Pulmonary artery endothelial cell (primary cell): ENCODE measurements around the gene KAT6B. TPM values are rescaled to one million over a fixed set of nuclear protein-coding genes. Genes with fewer than 3 reads are reported as not detected.

Experiments used
- DNase-seq: peaks from one replicate; pipeline ENCODE4 v3.0.0-alpha.2; 2011; ENCODE audit warnings: low read depth, low spot score
- total RNA-seq: library from RNA; depleted of rRNA; stranded (reverse); fragments of >200 nt; gene quantifications from 2 replicates; pipeline ENCODE4 v1.2.3, GENCODE V29; 2014

Gene KAT6B
- total RNA-seq, 1 donor from 2014 or later = 10.0 TPM

DNA sequence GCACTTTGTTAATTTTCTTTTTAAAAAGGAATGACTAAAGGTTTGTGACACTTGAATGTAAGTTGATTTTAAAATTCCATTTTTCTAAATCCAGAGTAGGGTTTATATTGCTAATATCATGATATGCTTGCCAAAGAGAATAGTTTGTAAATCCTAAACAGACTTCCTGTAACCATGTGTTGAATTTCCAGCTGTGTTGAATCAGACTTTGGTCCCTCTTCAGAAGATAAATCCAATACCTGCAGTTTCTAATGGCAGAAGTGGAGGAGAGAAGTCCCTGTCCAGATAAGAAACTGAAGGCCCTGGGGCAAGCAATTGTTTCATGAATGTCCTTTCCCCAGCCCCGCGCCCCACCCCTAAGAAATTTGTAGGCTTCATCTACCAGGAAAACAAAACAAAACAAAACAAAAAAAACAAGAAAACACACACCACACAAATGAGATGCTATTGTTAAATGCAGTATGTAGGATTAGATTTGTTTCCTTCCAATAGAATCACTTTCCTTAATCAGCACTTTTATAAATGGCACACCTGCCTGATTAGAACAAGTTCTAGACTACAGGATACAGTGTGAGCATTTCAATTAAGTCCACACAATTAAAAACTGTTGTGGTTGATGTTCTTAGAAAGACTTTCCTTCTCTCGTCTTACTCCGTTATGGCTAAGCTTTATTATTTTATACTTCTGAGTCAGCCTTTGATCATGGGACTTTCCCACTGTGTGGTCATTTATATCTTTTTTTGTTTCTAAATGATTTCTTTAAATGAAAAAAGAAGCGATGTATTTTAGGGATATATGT is 122.8 kb downstream of the KAT6B start:
- no peak for DNase-seq

DNA sequence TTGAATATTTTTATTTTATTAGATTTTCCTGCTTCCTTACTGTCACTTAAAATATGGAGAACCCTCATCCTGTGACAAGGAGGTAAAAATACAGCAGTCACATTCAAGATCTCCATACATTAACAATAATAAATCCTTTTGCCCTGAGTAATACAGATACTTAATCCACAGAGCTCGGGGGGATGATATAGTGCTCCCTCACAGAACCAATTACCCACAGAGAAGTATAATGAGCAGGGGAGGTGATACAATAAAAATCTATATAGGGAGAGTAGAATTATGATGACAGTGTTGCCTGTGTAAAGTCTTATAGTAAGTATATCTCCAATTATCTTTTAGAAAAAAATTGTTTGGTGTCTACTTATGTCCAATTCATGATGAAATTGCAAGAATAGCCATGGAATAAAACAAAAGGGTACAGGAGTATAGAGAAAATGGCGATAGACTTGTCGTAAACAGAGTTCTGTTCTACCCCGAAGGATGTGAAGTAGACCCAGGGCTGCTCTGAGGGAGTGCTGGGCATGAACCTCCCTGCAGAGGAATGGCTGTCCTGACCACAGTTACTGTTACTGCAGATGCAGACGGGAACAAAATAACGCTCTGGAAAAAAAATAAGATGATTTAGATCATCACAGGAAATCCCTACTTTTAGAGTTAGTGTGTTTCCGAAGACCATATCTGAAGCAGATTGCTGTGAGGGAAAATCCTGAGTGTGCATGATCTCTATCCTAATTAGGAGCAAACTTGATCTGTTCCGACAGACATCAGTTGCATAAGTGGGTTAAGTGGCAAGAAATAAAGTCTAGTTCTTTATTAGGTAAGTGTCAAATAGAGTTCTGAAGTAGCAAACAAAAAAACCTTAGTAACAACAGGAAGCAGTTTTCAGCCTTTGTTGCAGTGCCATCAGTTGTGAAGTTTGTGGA is 123.7 kb downstream of the KAT6B start:
- no peak for DNase-seq

DNA sequence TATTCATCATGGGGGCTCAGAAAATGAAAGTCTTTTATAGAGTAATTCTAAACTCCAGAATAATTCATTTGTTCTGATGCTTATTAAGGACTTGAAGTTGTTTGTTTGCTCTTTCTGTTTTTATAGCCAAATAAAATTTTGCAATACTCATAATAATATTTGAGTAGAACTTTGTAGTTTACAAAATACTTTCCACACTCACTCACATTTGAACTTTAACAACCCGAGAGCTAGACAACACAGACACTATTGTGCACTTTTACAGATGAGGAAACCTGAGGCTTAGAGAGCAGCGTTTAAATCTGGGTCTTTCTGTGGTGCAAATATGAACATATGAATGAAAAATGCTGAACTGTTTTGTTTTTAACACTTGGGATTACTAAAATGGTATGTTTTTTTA is 126.8 kb downstream of the KAT6B start:
- no peak for DNase-seq

DNA sequence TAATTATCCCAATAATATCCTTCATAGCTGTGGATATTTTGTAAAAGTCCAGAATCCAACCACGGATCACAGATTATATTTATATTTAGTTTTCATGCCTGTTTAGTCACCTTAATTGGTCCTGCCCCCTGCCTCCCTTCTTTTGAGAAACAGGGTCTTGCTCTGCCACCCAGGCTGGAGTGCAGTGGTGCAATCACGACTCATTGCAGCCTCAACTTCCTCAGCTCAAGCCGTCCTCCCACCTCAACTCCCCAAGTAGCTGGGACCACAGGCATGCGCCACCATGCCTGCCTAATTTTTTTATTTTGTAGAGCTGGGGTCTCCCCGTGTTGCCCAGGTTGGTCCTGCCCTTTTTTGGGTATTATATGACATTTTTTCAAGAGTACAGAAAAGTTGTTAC is 129.4 kb downstream of the KAT6B start:
- DNase-seq = no peak

DNA sequence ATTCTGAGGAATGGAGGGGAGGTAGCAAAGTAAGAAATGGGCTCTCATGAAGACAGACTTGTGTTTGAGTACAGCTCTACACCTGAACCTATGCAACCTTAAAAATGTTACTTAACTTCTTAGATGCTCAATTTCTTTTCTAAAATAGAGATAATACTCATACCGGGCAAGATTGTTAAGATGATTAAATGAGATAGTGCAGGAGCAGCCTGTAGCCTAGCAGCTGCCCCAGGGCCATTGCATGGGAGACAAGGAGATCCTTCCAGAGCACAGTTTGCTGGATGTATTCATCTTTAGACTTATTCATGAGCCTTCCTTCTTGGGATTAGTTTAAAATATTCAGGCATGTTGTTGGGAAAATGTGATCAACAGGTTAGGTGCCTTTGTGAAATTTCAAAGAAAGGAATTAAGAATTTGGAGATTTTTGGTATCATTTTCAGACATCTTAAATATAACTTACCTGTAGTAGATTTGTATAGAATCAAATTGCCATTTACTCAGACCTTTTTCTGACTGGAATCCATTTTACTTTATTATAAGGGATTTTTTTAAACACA is 130.2 kb downstream of the KAT6B start:
- DNase-seq = no peak

DNA sequence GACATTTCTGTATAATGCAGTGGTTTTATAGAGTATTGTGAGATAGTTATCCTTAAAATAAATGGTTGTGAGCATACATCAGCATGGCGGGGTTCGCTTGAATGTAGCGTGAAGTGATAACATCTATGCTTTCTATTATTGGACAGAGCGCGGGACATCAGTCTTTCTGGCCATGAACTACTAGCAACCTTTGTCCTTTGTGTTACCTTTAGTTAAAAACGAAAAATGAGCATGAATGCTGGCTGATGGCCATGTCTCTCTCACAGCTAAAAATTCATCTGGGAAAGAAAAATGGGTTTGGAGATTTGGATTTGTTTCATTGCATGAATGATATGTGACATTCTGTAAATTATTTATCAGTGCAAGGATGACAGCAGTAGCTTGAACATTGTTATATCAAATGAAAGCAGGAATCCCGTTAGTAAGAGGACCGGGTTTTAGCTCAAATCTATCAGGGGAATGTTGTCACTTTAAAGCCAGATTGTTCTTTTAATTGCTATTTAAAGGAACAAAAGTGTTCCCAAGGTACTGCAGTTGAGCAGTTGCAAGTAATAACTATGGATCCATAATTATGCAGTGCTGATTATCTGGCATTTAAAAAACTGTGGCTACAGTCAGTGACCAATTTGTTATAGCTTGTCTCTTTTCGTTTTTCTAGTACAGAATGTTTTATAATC is 131.0 kb downstream of the KAT6B start:
- DNase-seq = no peak

DNA sequence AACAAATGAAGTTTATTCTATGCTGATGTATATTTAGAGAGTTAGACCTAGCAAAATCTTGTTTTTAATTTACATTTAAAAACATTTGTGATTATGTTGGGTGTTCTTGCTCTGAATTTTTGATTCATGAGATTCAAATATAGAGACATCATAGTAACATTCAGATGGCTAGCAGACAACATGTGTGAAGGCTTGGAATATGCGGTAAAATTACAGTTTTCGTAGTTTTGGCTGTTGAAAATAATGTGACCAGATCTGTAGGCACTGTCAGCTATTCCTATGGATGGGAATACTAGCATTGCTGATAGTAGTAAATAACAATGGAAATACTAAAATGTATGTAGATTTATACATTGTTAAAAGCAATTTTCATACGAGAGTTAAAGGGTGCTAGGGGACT is 131.9 kb downstream of the KAT6B start:
- no peak for DNase-seq

DNA sequence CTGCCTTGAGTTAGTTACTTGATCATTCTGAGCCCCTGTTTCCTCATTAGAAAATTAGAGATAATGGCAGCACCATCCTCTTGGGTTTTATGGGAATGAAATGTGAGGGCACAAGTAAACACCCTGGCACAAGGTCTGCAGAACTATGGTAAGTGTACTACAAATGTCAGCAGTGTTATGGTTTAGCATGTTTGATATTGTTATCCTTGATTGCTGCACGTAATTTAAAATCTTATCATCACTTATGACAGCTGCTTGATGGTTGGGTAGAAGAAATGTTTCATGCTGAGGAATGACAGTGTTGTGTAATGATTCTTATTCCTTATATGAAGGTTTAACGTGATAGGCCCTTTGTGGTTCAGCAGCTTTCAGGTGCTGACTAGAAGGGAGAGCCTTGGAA is 134.3 kb downstream of the KAT6B start:
- DNase-seq = no peak

DNA sequence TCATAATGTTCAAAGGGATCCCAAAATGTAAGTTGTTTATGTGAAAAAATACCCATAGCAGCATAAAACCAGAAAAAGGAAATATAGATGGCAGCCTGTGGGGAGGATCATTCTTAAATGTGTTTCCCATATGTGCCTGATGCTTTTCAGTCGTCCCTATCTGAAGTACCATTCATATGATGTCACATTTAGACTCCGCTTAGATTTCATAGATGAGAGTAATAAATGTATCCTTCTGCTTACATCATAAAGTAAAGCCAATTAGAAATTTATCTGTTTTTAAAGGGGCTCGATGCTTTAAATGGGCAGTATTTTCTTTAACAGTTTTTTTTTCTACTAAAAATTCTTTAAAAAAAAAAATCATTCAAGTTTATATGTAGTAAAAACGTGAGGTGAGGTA is 136.1 kb downstream of the KAT6B start:
- no peak for DNase-seq

DNA sequence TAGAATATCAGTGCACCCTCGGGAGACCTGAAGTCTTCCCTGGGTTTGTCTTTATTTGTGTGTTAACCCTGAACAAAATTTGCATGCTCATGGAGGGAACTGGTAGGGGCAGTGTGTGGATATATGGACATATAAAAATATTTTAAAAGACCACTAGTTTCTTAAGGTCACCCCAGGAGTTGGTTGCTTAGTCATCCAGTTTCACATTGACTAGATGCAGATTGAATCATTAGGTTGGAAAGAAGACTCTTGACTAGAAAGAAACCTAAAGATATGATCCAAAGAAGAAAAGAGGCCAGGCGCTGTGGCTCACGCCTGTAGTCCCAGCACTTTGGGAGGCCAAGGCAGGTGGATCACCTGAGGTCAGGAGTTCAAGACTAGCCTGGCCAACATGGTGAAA is 137.1 kb downstream of the KAT6B start:
- no peak for DNase-seq

DNA sequence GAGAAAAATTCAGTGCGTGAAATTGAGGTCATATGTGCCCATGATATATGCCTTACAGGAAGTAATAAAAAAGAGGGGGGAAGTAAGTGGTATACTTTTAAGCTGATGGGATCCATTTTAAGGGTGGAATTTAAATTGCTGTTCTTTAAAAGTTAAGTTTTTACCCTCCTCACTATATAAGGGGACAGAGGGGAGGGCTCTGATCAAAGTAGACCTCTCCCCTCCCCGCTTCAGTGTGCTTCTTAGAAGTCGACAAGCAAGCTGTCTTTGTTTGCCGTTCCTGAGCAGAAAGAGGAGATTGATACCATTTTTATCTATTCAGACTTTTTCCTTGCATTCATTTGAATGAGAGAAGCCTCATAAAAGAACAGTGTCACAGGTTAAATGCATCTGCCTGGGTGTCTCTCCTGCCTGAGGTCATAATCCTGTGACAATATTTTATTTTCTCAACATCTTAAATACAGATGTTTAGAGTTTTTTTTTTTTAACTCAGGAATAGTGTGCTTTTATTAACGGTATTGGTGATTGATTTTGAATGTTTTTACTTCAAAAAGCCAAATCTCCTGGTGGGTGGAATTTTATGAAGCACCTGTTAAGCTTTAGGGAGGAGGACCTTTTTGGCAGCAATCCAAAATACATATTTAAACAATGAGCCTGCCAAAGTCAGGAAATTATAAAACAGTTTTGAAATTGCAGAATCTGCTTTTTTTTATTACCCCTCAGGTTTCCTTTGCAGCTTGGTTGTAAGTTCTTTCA is 141.7 kb downstream of the KAT6B start:
- no peak for DNase-seq

DNA sequence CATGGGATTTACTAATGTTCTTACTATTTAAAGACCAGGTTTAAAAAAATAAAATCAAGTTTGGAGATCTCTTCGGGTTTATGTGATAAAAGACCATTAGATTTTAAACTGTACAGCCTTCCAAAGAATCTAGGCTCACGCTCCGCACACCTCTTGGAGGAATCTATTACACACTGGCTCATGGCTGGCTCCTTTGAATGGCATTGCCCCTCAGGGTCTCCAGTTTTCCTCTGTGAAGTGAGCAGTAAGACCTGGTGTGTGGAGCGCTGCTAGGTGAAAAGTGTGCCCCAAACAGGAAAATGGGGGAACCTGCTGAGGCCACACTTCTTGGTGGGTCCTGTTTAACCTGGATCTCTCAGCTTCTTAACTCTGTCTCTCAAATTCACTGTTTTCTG is 142.3 kb downstream of the KAT6B start:
- DNase-seq = no peak

DNA sequence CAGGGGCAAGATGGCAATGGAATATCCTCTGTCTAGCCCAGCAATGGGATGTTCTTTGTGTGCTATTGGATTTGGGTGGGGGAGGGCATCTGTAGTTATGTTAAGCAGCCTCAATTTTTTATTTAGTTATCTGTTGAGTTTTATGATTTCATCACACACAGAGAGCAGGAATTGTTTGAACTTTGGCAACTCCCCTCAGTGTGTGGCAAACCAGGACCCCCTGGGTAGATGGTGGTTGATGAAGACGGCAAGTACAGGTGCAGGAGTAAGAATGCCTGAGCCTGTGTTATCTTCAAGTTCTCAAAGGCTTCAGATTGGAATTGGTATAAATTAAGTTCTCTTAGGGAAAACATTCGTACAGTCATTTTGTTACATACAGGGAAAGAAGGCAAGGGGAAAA is 142.7 kb downstream of the KAT6B start:
- DNase-seq = no peak

DNA sequence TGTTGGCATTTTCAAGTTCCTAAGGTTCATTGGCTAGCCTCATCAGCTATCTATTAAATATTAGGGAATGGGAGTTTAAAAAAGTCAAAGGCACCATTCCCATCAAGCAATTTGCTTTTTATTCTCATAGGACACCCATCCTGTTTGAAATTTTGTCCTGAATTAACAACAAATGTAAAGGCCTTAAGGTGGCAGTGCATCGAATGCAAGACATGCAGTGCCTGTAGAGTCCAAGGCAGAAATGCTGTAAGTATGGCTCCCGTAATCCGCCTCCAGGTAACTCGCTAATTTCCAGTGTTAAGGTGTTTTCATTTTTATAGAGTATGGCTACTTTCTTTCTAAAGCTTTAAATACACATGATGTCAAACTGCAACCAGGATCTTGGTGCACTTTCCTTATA is 143.1 kb downstream of the KAT6B start:
- no peak for DNase-seq

DNA sequence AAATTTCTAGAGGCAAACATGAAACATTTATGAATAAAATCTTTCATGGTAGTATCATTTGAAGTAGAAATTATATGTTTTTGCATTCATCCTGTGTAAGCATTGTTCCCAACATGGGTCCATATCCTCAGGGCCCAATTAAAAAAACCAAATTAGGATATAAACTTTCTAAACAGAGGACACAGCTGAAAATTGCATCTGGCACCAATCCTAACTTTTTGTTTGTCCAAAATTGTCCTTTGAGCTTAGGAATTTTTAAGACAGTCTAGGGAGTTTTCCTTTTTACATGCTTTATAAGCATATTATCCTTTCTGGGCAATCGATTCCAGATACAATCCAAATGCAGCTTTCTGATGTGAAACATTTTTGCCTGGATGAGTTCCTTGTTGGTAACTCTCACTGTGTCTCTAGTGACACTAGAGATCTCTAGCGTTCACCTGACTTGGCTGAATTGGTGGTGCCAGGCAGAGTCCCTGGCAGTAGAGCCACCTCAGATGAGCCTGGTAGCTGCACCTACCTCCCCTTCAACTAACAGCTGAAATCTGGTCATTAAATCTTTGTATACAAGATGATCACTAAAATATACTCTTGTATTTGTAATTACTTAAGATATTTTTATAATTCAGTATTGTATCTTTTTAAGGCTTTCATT is 147.5 kb downstream of the KAT6B start:
- DNase-seq = no peak

DNA sequence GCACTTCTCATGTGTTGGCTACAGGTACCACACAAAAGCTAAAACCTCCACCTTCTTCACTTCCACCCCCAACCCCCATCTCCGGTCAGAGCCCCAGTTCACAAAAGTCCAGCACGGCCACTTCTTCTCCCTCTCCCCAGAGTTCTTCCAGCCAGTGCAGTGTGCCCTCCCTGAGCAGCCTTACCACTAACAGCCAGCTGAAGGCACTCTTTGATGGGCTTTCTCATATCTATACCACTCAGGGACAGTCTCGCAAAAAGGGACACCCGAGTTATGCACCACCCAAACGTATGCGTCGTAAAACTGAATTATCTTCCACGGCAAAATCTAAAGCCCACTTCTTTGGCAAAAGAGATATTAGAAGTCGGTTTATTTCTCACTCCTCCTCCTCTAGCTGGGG is 149.4 kb downstream of the KAT6B start:
- DNase-seq = no peak

DNA sequence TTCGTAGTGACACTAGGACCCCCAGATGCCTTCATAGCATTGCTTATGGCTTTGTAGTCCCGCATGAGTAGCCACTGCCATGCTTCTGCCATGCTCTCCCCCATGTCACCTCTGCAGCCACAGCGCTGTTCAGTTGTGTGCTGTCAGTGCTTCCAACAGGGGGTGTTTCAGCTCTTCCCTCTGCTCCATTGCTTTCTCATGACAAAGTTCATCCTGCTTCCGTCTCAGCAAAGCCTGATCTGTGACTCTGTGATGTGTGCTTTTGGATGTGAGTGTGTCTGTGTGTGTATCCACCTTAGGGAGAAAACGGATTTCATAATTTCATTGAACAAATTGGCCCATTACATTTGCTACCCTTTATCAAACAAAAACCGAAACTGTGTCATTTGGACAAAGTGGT is 150.2 kb downstream of the KAT6B start:
- DNase-seq = no peak

DNA sequence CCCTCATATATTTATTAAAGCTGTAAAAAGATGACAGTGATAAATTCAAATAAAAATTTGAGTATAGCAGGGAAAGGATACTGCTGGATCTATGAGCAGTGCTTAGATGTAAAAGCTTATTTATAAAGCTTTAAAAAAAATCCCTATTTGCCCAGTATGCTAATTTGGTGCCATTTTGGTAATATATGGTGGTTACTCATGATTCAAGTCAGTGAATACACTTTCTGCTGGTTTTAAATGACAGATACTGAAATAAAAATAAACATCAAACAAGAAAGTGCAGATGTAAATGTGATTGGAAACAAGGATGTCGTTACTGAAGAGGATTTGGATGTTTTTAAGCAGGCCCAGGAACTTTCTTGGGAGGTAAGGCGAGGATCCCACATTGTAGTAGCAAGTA is 150.7 kb downstream of the KAT6B start:
- no peak for DNase-seq

DNA sequence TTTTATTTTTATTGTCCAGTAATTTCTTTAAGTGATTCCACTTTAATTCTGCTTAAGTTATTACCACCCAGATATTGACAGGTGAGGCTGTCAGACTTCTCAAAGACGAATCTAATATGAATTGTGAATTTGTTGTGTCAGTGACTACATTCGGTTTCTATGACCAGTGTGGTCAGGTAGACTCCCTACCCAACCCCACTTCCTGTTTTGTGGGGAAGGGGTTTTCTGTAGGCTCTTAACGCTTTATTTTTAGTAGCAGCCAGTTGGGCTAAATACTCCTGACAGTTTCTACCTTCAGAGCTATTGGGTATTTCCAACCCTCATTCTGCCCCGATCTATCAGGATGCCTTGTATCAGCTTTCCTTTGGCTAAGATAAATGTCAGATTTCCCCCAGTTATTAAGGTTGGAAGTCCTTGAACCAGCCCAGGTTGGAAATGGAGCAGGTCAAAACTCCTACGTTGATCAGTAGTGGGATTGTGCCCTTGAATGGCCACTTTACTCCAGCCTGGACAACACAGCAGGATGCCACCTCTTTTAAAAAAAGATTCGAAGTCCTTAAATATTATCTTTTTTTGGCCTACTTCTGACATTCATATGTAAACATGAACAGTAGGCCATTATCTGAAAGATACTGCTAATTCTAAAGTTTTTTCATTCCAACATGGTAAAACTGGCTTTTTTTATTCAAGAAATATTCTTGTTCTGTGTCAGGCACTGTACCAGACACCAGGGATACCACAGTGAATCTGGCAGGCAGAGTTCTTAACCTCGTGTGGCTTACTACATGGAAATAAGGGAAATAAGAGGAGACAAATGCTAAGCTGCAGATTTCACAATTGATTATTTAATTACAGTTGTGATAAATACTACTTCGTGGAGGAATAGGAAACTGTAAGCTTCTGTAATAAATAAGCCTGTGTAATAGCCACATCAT is 151.8 kb downstream of the KAT6B start:
- no peak for DNase-seq
